SK-N-MC (cell line): ENCODE measurements around the gene DHCR7.

Experiments used
- DNase-seq: peaks from one replicate; pipeline ENCODE4 v3.0.0-alpha.2; 2011; ENCODE audit warnings: low read depth, low spot score
- H3K27ac ChIP-seq: fragments of 200-600 bp; sonication (generic); 2 replicates; pipeline ENCODE4 v1.5.1; 2016; ENCODE audit warnings: mixed run types
- H3K36me3 ChIP-seq: fragments of 200-600 bp; sonication (generic); 2 replicates; pipeline ENCODE4 v1.6.1; 2017; ENCODE audit warnings: antibody characterized with exemption, low read length, mixed read lengths; ENCODE audit not compliant: insufficient read depth
- H3K4me3 ChIP-seq: fragments of 200-600 bp; sonication (generic); 2 replicates; pipeline ENCODE4 v1.5.1; 2016
- H3K9ac ChIP-seq: fragments of 200-600 bp; sonication (generic); 2 replicates; pipeline ENCODE4 v1.8.0; 2017; ENCODE audit warnings: mixed run types, mixed read lengths; ENCODE audit not compliant: insufficient read length
- H3K9me3 ChIP-seq: fragments of 200-600 bp; sonication (generic); 2 replicates; pipeline ENCODE4 v1.6.1; 2017; ENCODE audit warnings: low read depth, mild to moderate bottlenecking, antibody characterized with exemption, low read length, moderate library complexity, mixed read lengths
- EZH2 ChIP-seq: fragments of 200-600 bp; sonication (generic); IDR thresholded peaks from one replicate; pipeline ENCODE4 v1.6.1; 2017; ENCODE audit warnings: antibody characterized with exemption
- FOXP2 ChIP-seq: optimal IDR thresholded peaks from 2 replicates; pipeline ENCODE3; 2011; ENCODE audit warnings: mild to moderate bottlenecking, moderate library complexity; ENCODE audit not compliant: insufficient read depth; ENCODE audit errors: extremely low read length, control extremely low read depth
- POLR2AphosphoS5 ChIP-seq: IDR thresholded peaks from 2 replicates; pipeline ENCODE4 v1.6.1; 2012; ENCODE audit warnings: mild to moderate bottlenecking, low read depth, low read length, borderline replicate concordance

Gene DHCR7

GRCh38 chr11:71396548-71397123 is 51.6 kb downstream of the DHCR7 start:
- H3K27ac ChIP-seq, result no peak overlapping the region
- H3K36me3 ChIP-seq, result no peaks in the 10 kb centered on the region
- no peak overlapping the region for H3K9ac ChIP-seq
- DNase-seq, result no peak
- no peaks in the 10 kb centered on the region for H3K9me3 ChIP-seq
- no peak overlapping the region for H3K4me3 ChIP-seq
- no peak for TF ChIP-seq EZH2
- TF ChIP-seq FOXP2, result no peak
- no peak for TF ChIP-seq POLR2AphosphoS5

GRCh38 chr11:71395774-71396173 is 52.4 kb downstream of the DHCR7 start:
- DNase-seq, result no peak
- Histone ChIP-seq H3K9me3 (no peaks in the 10 kb centered on the region), H3K27ac (peak overlapping the region; percentile 82; the same call in 1 of the 2 replicates), H3K9ac (peak overlapping the region; percentile 37), H3K4me3 (no peak overlapping the region), H3K36me3 (no peaks in the 10 kb centered on the region)
- no peak for TF ChIP-seq FOXP2
- TF ChIP-seq EZH2, result no peak
- TF ChIP-seq POLR2AphosphoS5, result no peak

GRCh38 chr11:71395263-71395560 is 53.0 kb downstream of the DHCR7 start:
- Histone ChIP-seq H3K27ac (peak overlapping the region; percentile 82), H3K9me3 (no peaks in the 10 kb centered on the region), H3K4me3 (no peak overlapping the region; the same call in 1 of the 2 replicates), H3K9ac (peak overlapping the region; percentile 37), H3K36me3 (no peaks in the 10 kb centered on the region)
- no peak for DNase-seq
- TF ChIP-seq POLR2AphosphoS5 (no peak), FOXP2 (no peak), EZH2 (no peak)

- H3K9me3 ChIP-seq, result no peaks in the 10 kb centered on the region
- DNase-seq, result no peak
Observed at GRCh38 chr11:71393283-71393682, 54.9 kb downstream of the DHCR7 start.

GRCh38 chr11:71391796-71392195 is 56.4 kb downstream of the DHCR7 start:
- H3K27ac ChIP-seq, result peak overlapping the region; percentile 94
- peak overlapping the region; percentile 54; the same call in 1 of the 2 replicates for H3K4me3 ChIP-seq
- DNase-seq, result no peak
- H3K9me3 ChIP-seq, result no peaks in the 10 kb centered on the region
- H3K36me3 ChIP-seq, result no peaks in the 10 kb centered on the region
- peak overlapping the region; percentile 66 for H3K9ac ChIP-seq
- no peak for TF ChIP-seq EZH2
- TF ChIP-seq FOXP2, result no peak
- TF ChIP-seq POLR2AphosphoS5, result no peak

More at GRCh38 chr11:71393283-71393682, 54.9 kb downstream of the DHCR7 start:
- Histone ChIP-seq H3K27ac (no peak overlapping the region), H3K36me3 (no peaks in the 10 kb centered on the region), H3K9ac (no peak overlapping the region), H3K4me3 (no peak overlapping the region)
- no peak for TF ChIP-seq EZH2
- no peak for TF ChIP-seq FOXP2
- TF ChIP-seq POLR2AphosphoS5, result no peak

GRCh38 chr11:71391352-71391751 is 56.8 kb downstream of the DHCR7 start:
- H3K9ac ChIP-seq, result peak overlapping the region; percentile 66
- H3K36me3 ChIP-seq, result no peaks in the 10 kb centered on the region
- peak overlapping the region; percentile 54 for H3K4me3 ChIP-seq
- DNase-seq, result no peak
- no peak for TF ChIP-seq POLR2AphosphoS5
- no peak for TF ChIP-seq FOXP2
- no peak for TF ChIP-seq EZH2
- peak overlapping the region; percentile 94 for H3K27ac ChIP-seq
- no peaks in the 10 kb centered on the region for H3K9me3 ChIP-seq

- no peaks in the 10 kb centered on the region for H3K9me3 ChIP-seq
- TF ChIP-seq EZH2, result no peak
- no peak overlapping the region for H3K27ac ChIP-seq
- no peak for DNase-seq
- H3K36me3 ChIP-seq, result no peaks in the 10 kb centered on the region
- no peak overlapping the region for H3K4me3 ChIP-seq
- no peak overlapping the region for H3K9ac ChIP-seq
Observed at GRCh38 chr11:71388637-71389235, 59.5 kb downstream of the DHCR7 start.

- DNase-seq, result no peak
- Histone ChIP-seq H3K27ac (no peak overlapping the region), H3K36me3 (no peaks in the 10 kb centered on the region), H3K9me3 (no peaks in the 10 kb centered on the region), H3K4me3 (no peak overlapping the region), H3K9ac (no peak overlapping the region)
- TF ChIP-seq EZH2, result no peak
- TF ChIP-seq POLR2AphosphoS5, result no peak
- no peak for TF ChIP-seq FOXP2
Observed at GRCh38 chr11:71387784-71388636, 60.2 kb downstream of the DHCR7 start.
